ENCODE data around the gene ARHGAP31. TPM values are rescaled to one million over a fixed set of nuclear protein-coding genes. Genes with fewer than 3 reads are reported as not detected.

ARHGAP31 gene
- total RNA-seq, 2 experiments from 2014 or later: 9.2 to 9.6 TPM

DNA sequence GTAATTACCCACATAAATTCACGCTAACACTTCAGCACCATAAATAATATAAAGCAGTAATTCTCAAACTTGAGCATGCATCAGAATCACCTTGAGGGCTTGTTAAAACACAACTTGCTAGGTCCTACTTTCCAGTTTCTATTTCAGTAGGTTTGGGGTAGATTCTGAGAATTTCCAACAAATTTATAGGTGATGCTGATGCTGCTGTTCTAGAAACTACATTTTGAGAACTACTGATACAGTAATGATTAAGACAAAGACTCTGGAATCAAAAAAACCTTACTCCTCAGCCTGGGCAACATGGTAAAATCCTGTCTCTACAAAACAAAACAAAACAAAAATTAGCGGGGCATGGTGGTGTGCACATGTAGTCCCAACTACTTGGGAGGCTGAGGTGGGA, 150.4 kb downstream of the ARHGAP31 start:
- DNase-seq (no peak), ATAC-seq (no peak)
- ChIA-PET POLR2A (no interaction called here), CTCF (no interaction called here)
- Mint-ChIP-seq H3K4me3 (no peak overlapping the region), H3K36me3 (ENCODE audit: low read depth) (peaks cover 50% of the 10 kb centered on the region), H3K27ac (no peak overlapping the region), H3K4me1 (peaks cover 4% of the 10 kb centered on the region), H3K9me3 (ENCODE audit: low read depth) (no peaks in the 10 kb centered on the region), H3K27me3 (no peaks in the 10 kb centered on the region)
- intact Hi-C loops (cut with DNase I, micrococcal nuclease): no loop called here

DNA sequence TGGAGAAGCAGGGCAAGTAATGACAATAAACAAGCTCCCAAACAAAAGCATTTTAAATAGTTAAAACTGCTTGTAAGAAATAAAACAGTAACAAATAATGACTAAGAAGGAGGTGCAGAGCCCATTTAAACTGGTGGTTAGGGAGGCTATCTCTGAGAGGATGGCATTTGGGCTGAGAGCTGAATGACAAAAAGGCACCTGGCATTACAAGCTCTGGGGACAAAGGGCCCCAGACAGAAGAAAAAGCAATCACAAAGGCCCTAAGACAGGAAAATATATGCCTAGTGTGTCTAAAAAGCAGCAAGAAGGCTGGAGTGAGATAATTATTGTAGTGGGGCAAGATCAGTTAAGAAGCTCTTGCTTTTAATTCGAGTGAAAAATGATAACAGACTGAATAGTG, 159.6 kb downstream of the ARHGAP31 start:
- Mint-ChIP-seq H3K4me3 (no peak overlapping the region), H3K27ac (no peak overlapping the region), H3K36me3 (ENCODE audit: low read depth) (peaks cover 48% of the 10 kb centered on the region), H3K4me1 (peaks cover 3% of the 10 kb centered on the region), H3K9me3 (ENCODE audit: low read depth) (no peaks in the 10 kb centered on the region), H3K27me3 (no peaks in the 10 kb centered on the region)
- ATAC-seq (no peak), DNase-seq (no peak)
- POLR2A ChIA-PET: interaction anchor here (0.6 kb wide), 1 partner anchor 41 kb away, joined by 3 read pairs; no protein-coding TSS in a partner anchor
- intact Hi-C loops (cut with DNase I, micrococcal nuclease): no loop called here
- CTCF ChIA-PET: interaction anchor here (1.1 kb wide), 1 partner anchor 17 kb away, joined by 3 read pairs; no protein-coding TSS in a partner anchor

GRCh38 chr3:119456469-119456868, 162.3 kb downstream of the ARHGAP31 start:
- DNase-seq (no peak), ATAC-seq (no peak)
- ChIA-PET CTCF (no interaction called here), POLR2A (no interaction called here)
- Mint-ChIP-seq H3K36me3 (ENCODE audit: low read depth) (peaks cover 49% of the 10 kb centered on the region), H3K27ac (no peak overlapping the region), H3K27me3 (no peaks in the 10 kb centered on the region), H3K4me3 (no peak overlapping the region), H3K4me1 (peaks cover 18% of the 10 kb centered on the region), H3K9me3 (ENCODE audit: low read depth) (no peaks in the 10 kb centered on the region)
- intact Hi-C loops (cut with DNase I, micrococcal nuclease): no loop called here

GRCh38 chr3:119457246-119457645, 163.1 kb downstream of the ARHGAP31 start:
- Mint-ChIP-seq H3K27me3 (no peaks in the 10 kb centered on the region), H3K4me3 (no peak overlapping the region), H3K9me3 (ENCODE audit: low read depth) (no peaks in the 10 kb centered on the region), H3K27ac (no peak overlapping the region), H3K36me3 (ENCODE audit: low read depth) (peaks cover 49% of the 10 kb centered on the region), H3K4me1 (peaks cover 26% of the 10 kb centered on the region)
- POLR2A ChIA-PET: no interaction called here
- no peak for ATAC-seq
- intact Hi-C loops (cut with DNase I, micrococcal nuclease): no loop called here
- CTCF ChIA-PET: no interaction called here
- DNase-seq: no peak

DNA sequence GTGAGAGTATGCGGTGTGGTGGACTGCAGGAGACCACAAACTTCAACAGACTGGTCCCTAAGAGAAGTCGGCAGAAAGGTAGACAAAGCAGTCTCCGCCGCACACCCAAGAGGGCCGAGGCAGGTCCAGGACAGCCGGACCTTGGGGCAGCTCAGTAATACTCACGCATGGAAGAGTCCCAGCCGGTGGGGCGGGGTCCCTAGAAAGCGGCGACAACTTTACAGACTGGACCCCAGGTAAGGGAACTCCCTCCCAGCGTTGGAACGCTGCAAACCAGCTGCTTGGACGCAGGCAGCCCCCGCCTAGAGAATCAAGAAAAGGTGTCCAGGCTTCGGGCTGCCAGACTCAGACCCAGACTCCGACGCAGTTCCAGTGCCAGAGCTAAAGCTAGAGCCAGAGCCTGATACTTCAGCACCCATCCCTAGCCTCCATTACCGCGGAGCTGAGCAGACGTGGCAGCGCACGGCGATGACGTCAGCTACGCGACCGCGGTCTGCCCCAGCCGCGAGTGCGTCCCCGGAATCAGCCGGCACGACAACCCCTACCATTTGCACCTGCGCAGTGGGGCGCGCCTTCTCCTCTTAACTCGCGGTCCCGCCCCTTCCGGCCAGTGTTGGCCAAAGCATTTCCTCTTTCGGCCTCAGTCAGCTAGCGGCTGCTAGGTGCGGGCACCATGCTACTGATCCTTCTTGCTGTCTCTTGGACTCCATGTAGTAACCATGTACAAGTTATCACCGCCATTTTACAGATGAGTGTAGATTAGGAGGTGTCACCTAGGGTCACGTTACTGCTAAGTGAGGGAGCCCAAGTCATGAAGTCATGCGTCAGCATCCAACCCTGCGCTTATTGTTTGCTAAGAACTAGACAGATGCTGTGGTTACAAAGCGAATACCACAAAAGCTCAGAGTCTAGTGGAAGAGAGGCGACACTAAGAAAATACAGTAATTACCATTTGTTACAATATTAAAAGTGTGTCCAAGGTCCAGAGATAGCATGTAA, 169.3 kb downstream of the ARHGAP31 start, which contains the start of gene TMEM39A:
Gene TMEM39A (minus strand): TSS at position 445 of the 999 bp plus-strand sequence. CDS start 1,541 bp downstream, outside the sequence.
- peaks cover 20% of the 10 kb centered on the region for H3K36me3 Mint-ChIP-seq (ENCODE audit: low read depth)
- H3K4me3 Mint-ChIP-seq: peak within 1 kb of the TSS; percentile 99
- H3K4me1 Mint-ChIP-seq: peaks cover 41% of the 10 kb centered on the region
- peak within 1 kb of the TSS; percentile 91 for H3K27ac Mint-ChIP-seq
- CTCF ChIA-PET: interaction anchor here (0.6 to 1.8 kb wide), 12 partner anchors 10 to 632 kb away, joined by 3 to 7 read pairs (median 3); partner anchors contain the start of gene B4GALT4
- POLR2A ChIA-PET: interaction anchor here (0.6 to 1.9 kb wide), 7 partner anchors 23 to 632 kb away, joined by 3 to 26 read pairs (median 6); partner anchors contain the start of genes B4GALT4, COX17 and TIMMDC1
- DNase-seq: peak; percentile 99
- intact Hi-C loops (cut with DNase I, micrococcal nuclease): loop anchor here (1.0 to 10.0 kb wide), 15 partner anchors 35 to 1279 kb away; partner anchors contain the start of genes ARHGAP31 (in 2 of the 2), COX17 (in 2 of the 2), GSK3B (in 2 of the 2) and TIMMDC1 (in 2 of the 2)
- no peaks in the 10 kb centered on the region for H3K9me3 Mint-ChIP-seq (ENCODE audit: low read depth)
- no peaks in the 10 kb centered on the region for H3K27me3 Mint-ChIP-seq
- peak; percentile 89 for ATAC-seq

GRCh38 chr3:119468041-119468440, 173.9 kb downstream of the ARHGAP31 start:
- intact Hi-C loops (cut with DNase I, micrococcal nuclease): loop anchor here (1.0 to 10.0 kb wide), 5 partner anchors 30 to 627 kb away; partner anchors contain the start of genes COX17 (in 2 of the 2), GSK3B (in 2 of the 2) and TIMMDC1 (in 1 of the 2)
- peak overlapping the region; percentile 90 for H3K27ac Mint-ChIP-seq
- ChIA-PET POLR2A (interaction anchor here (1.1 kb wide), 1 partner anchor 30 kb away, joined by 5 read pairs; the partner anchor contains the start of gene TIMMDC1), CTCF (interaction anchor here (1.0 to 1.1 kb wide), 2 partner anchors 31 to 200 kb away, joined by 3 read pairs; no protein-coding TSS in a partner anchor)
- H3K36me3 Mint-ChIP-seq (ENCODE audit: low read depth): peaks cover 13% of the 10 kb centered on the region
- no peaks in the 10 kb centered on the region for H3K9me3 Mint-ChIP-seq (ENCODE audit: low read depth)
- ATAC-seq (no peak), DNase-seq (no peak)
- H3K27me3 Mint-ChIP-seq: no peaks in the 10 kb centered on the region
- H3K4me1 Mint-ChIP-seq: peaks cover 41% of the 10 kb centered on the region
- H3K4me3 Mint-ChIP-seq: peak overlapping the region; percentile 83

DNA sequence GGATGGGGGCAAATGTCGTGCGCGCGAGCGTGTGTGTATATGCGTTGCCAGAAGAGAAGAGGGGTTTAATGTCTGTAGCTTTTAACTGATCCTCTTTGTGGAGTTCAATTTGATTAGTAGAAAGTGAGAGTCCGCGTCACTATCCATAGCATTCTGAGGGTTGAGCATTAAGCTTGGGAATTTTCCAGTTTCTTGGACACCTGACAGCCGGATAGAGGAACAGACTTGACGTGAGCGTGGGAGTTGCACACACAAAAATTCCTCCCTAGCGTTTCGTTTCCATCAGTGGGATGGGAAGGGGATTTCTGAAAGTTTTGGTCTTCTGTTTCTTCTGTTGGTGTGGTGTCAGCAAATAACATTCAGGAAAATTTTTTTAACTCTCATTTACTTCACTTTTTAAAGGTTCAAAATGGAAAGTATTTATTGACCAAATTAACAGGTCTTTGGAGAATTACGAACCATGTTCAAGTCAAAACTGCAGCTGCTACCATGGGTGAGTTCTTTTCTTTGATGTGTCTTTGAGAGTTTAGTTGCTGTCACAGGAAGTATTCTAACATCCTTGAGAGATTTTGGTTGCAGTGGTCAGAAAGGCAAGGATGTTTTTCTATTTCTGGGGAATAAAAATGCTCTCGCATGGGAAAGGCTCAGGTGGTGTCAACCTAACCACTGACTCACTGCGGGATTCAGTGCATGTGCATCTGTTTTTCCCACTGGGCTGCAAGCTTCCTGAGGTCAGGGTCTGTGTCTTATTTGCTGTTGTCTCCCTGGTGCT, 175.4 kb downstream of the ARHGAP31 start:
- peaks cover 13% of the 10 kb centered on the region for H3K36me3 Mint-ChIP-seq (ENCODE audit: low read depth)
- DNase-seq (no peak), ATAC-seq (no peak)
- peaks cover 35% of the 10 kb centered on the region for H3K4me1 Mint-ChIP-seq
- H3K27ac Mint-ChIP-seq: peak overlapping the region; percentile 90
- POLR2A ChIA-PET: no interaction called here
- H3K27me3 Mint-ChIP-seq: no peaks in the 10 kb centered on the region
- H3K9me3 Mint-ChIP-seq (ENCODE audit: low read depth): no peaks in the 10 kb centered on the region
- CTCF ChIA-PET: interaction anchor here (0.6 to 1.2 kb wide), 3 partner anchors 21 to 1608 kb away, joined by 3 to 7 read pairs (median 5); no protein-coding TSS in a partner anchor
- peak overlapping the region; percentile 83 for H3K4me3 Mint-ChIP-seq
- intact Hi-C loops (cut with DNase I, micrococcal nuclease): loop anchor here in 1 of 2 experiments (1.0 to 10.0 kb wide), 3 partner anchors 29 to 625 kb away; partner anchors contain the start of genes GSK3B and TIMMDC1

Other genes with a start within 250 kb of the ARHGAP31 start
- gene TEX55, start 148.2 kb upstream of the ARHGAP31 start, total RNA-seq: not detected
- under 1 TPM; 0.25 to 0.41 TPM for gene UPK1B, start 120.8 kb upstream of the ARHGAP31 start, total RNA-seq
- gene B4GALT4, start 53.5 kb upstream of the ARHGAP31 start, total RNA-seq: 10 to 100 TPM; 16.6 to 16.7 TPM
- gene TMEM39A, start 169.2 kb downstream of the ARHGAP31 start, total RNA-seq: 10 to 100 TPM; 24.5 to 30.5 TPM
- 10 to 100 TPM; 11.4 to 12.3 TPM for gene POGLUT1, start 174.6 kb downstream of the ARHGAP31 start, total RNA-seq
- gene TIMMDC1, start 204.2 kb downstream of the ARHGAP31 start, total RNA-seq: 10 to 100 TPM; 82.3 to 96.0 TPM